Measurements from ENCODE around the gene FCHSD2. TPM values are rescaled to one million over a fixed set of nuclear protein-coding genes. Genes with fewer than 3 reads are reported as not detected.

FCHSD2 gene
- total RNA-seq, 2 donors from 2014 or later, result 14.0 to 17.6 TPM

- WGBS, 2 experiments (ENCODE audit: insufficient coverage in 1 of 2, insufficient read length in 1 of 2), result 94 to 97% methylated on average over 8 of the region's 8 CpGs
- no peaks in the 10 kb centered on the region for H3K9me3 Mint-ChIP-seq
Measured at GRCh38 chr11:73116636-73117035, 25.5 kb downstream of the FCHSD2 start.

GRCh38 chr11:73114835-73115220 is 27.3 kb downstream of the FCHSD2 start:
- no peak overlapping the region for H3K27ac Mint-ChIP-seq
- 89 to 96% methylated on average over 6 of the region's 6 CpGs for WGBS, 2 experiments (ENCODE audit: insufficient coverage in 1 of 2, insufficient read length in 1 of 2)
- no peak overlapping the region for H3K4me3 Mint-ChIP-seq

More at GRCh38 chr11:73116636-73117035, 25.5 kb downstream of the FCHSD2 start:
- no peaks in the 10 kb centered on the region for H3K27me3 ChIP-seq (ENCODE audit: control insufficient read depth, insufficient read depth, low read length, poor library complexity, severe bottlenecking)
- Mint-ChIP-seq H3K4me3 (no peak overlapping the region), H3K27ac (no peak overlapping the region), H3K4me1 (no peaks in the 10 kb centered on the region), H3K27me3 (ENCODE audit: insufficient read depth) (no peaks in the 10 kb centered on the region), H3K36me3 (ENCODE audit: low read depth) (no peaks in the 10 kb centered on the region)
- TF ChIP-seq CTCF (conservative IDR thresholded peaks at IDR 0.05), result no peak
- H3K4me1 ChIP-seq (ENCODE audit: control insufficient read depth, insufficient read depth, low read length), result no peaks in the 10 kb centered on the region
- no peaks in the 10 kb centered on the region for H3K36me3 ChIP-seq (ENCODE audit: control insufficient read depth, insufficient read depth, low read length)
- H3K27ac ChIP-seq (ENCODE audit: low read depth, low read length), result no peak overlapping the region
- no peak overlapping the region for H3K4me3 ChIP-seq (ENCODE audit: low read length)
- DNase-seq, result no peak
- no peak overlapping the region for H3K9ac ChIP-seq (ENCODE audit: extremely low read depth, low read length, poor library complexity, severe bottlenecking)
- H3K9me3 ChIP-seq (ENCODE audit: control insufficient read depth, low read length), result no peaks in the 10 kb centered on the region

GRCh38 chr11:73114110-73114834 is 27.8 kb downstream of the FCHSD2 start:
- Mint-ChIP-seq H3K4me3 (no peak overlapping the region), H3K4me1 (no peaks in the 10 kb centered on the region), H3K36me3 (ENCODE audit: low read depth) (no peaks in the 10 kb centered on the region), H3K27me3 (ENCODE audit: insufficient read depth) (peaks cover 6% of the 10 kb centered on the region), H3K9me3 (peaks cover 12% of the 10 kb centered on the region), H3K27ac (no peak overlapping the region)
- no peaks in the 10 kb centered on the region for H3K4me1 ChIP-seq (ENCODE audit: control insufficient read depth, insufficient read depth, low read length)
- no peaks in the 10 kb centered on the region for H3K9me3 ChIP-seq (ENCODE audit: control insufficient read depth, low read length)
- no peaks in the 10 kb centered on the region for H3K36me3 ChIP-seq (ENCODE audit: control insufficient read depth, insufficient read depth, low read length)
- TF ChIP-seq CTCF (conservative IDR thresholded peaks at IDR 0.05), result no peak
- H3K9ac ChIP-seq (ENCODE audit: extremely low read depth, low read length, poor library complexity, severe bottlenecking), result no peak overlapping the region
- H3K27me3 ChIP-seq (ENCODE audit: control insufficient read depth, insufficient read depth, low read length, poor library complexity, severe bottlenecking), result no peaks in the 10 kb centered on the region
- WGBS, 2 experiments (ENCODE audit: insufficient coverage in 1 of 2, insufficient read length in 1 of 2), result 86 to 90% methylated on average over 1 to 4 of the region's 4 CpGs
- DNase-seq, result no peak
- H3K27ac ChIP-seq (ENCODE audit: low read depth, low read length), result no peak overlapping the region
- no peak overlapping the region for H3K4me3 ChIP-seq (ENCODE audit: low read length)

More at GRCh38 chr11:73114835-73115220, 27.3 kb downstream of the FCHSD2 start:
- peaks cover 8% of the 10 kb centered on the region for H3K9me3 Mint-ChIP-seq
- no peak overlapping the region for H3K27ac ChIP-seq (ENCODE audit: low read depth, low read length)
- no peaks in the 10 kb centered on the region for H3K4me1 ChIP-seq (ENCODE audit: control insufficient read depth, insufficient read depth, low read length)
- DNase-seq, result no peak
- peaks cover 6% of the 10 kb centered on the region for H3K27me3 Mint-ChIP-seq (ENCODE audit: insufficient read depth)
- no peak for TF ChIP-seq CTCF (conservative IDR thresholded peaks at IDR 0.05)
- no peaks in the 10 kb centered on the region for H3K27me3 ChIP-seq (ENCODE audit: control insufficient read depth, insufficient read depth, low read length, poor library complexity, severe bottlenecking)
- H3K36me3 ChIP-seq (ENCODE audit: control insufficient read depth, insufficient read depth, low read length), result no peaks in the 10 kb centered on the region
- no peaks in the 10 kb centered on the region for H3K9me3 ChIP-seq (ENCODE audit: control insufficient read depth, low read length)
- H3K4me3 ChIP-seq (ENCODE audit: low read length), result no peak overlapping the region
- H3K4me1 Mint-ChIP-seq, result no peaks in the 10 kb centered on the region
- no peak overlapping the region for H3K9ac ChIP-seq (ENCODE audit: extremely low read depth, low read length, poor library complexity, severe bottlenecking)
- no peaks in the 10 kb centered on the region for H3K36me3 Mint-ChIP-seq (ENCODE audit: low read depth)
